Keratinocyte (primary cell): ENCODE results near the gene RCE1.

ENCODE experiments used
- CTCF ChIP-seq, 3 experiments: IDR thresholded peaks in 1 of 3; conservative IDR thresholded peaks in 1 of 3; optimal IDR thresholded peaks in 1 of 3; 2 replicates in 2 of 3; 3 replicates in 1 of 3; pipeline versions ENCODE3 to v1.5.1; 2011; ENCODE audit warnings: low read length in 3 of 3, mild to moderate bottlenecking in 3 of 3, moderate library complexity in 2 of 3, control low read depth in 1 of 3, inconsistent platforms in 1 of 3; ENCODE audit not compliant: insufficient read depth in 2 of 3; ENCODE audit errors: extremely low read depth in 1 of 3
- EZH2 ChIP-seq: IDR thresholded peaks from one replicate; pipeline ENCODE4 v1.6.1; 2012; ENCODE audit warnings: inconsistent platforms, mild to moderate bottlenecking, low read length, moderate library complexity

- no peak for TF ChIP-seq CTCF (optimal IDR thresholded peaks at IDR 0.05 in 1 of 3, IDR thresholded peaks at IDR 0.05 in 1 of 3, conservative IDR thresholded peaks at IDR 0.05 in 1 of 3; ENCODE audit: extremely low read depth in 1 of 3, insufficient read depth in 2 of 3, low read length in 3 of 3)
- no peak for TF ChIP-seq EZH2
Observed at GRCh38 chr11:66864924-66865697, 21.9 kb downstream of the RCE1 start.
